AG10803 (cell line): ENCODE data around the gene RNASE9.
"Not testable (repeated sequence)": the region's sequence is repeated elsewhere in the genome, so short reads cannot be mapped to it uniquely, and the experiment has no call there.

Experiments used
- DNase-seq: peaks from one replicate; pipeline ENCODE4 v3.0.0; 2010; ENCODE audit warnings: low read depth
- H3K4me3 ChIP-seq: 2 replicates; pipeline ENCODE4 v1.5.1; 2011; ENCODE audit warnings: mild to moderate bottlenecking, low read length, control low read depth
- CTCF ChIP-seq: conservative IDR thresholded peaks from 2 replicates; pipeline ENCODE4 v1.5.1; 2011; ENCODE audit warnings: mild to moderate bottlenecking, low read length, control low read depth, inconsistent platforms

RNASE9 gene

GRCh38 chr14:20591235-20591634, 30.4 kb upstream of the RNASE9 start, which contains the start of gene RNASE12:
TSS of gene RNASE12 (minus strand) at chr14:20591376. CDS start at chr14:20590723, 653 bp downstream.
- no peak for DNase-seq
- no peak for TF ChIP-seq CTCF
- H3K4me3 ChIP-seq = no peak within 1 kb of the TSS

GRCh38 chr14:20587489-20588154, 26.8 kb upstream of the RNASE9 start, which contains the start of gene RNASE11:
TSS of gene RNASE11 (minus strand) at chr14:20588001.
- TF ChIP-seq CTCF = no peak
- DNase-seq = no peak
- H3K4me3 ChIP-seq = no peak within 1 kb of the TSS

- no peak for TF ChIP-seq CTCF
Observed at GRCh38 chr14:20583908-20584307, 23.1 kb upstream of the RNASE9 start.

GRCh38 chr14:20583142-20583541, 22.3 kb upstream of the RNASE9 start:
- TF ChIP-seq CTCF = no peak
- no peak overlapping the region for H3K4me3 ChIP-seq

More at GRCh38 chr14:20583908-20584307, 23.1 kb upstream of the RNASE9 start:
- no peak overlapping the region for H3K4me3 ChIP-seq
- no peak for DNase-seq

GRCh38 chr14:20580242-20580641, 19.4 kb upstream of the RNASE9 start:
- no peak overlapping the region for H3K4me3 ChIP-seq
- no peak for TF ChIP-seq CTCF
- no peak for DNase-seq

More at GRCh38 chr14:20583142-20583541, 22.3 kb upstream of the RNASE9 start:
- DNase-seq = no peak

- H3K4me3 ChIP-seq = no peak overlapping the region
- no peak for DNase-seq
- no peak for TF ChIP-seq CTCF
Observed at GRCh38 chr14:20578784-20579502, 18.1 kb upstream of the RNASE9 start.

GRCh38 chr14:20578325-20578724, 17.5 kb upstream of the RNASE9 start:
- no peak for TF ChIP-seq CTCF
- H3K4me3 ChIP-seq = no peak overlapping the region
- DNase-seq = no peak

- not testable (repeated sequence) for DNase-seq
Observed at GRCh38 chr14:20572382-20572990, 11.6 kb upstream of the RNASE9 start.

GRCh38 chr14:20570720-20571119, 9.9 kb upstream of the RNASE9 start:
- DNase-seq, H3K4me3 ChIP-seq: not testable (repeated sequence)

More at GRCh38 chr14:20572382-20572990, 11.6 kb upstream of the RNASE9 start:
- H3K4me3 ChIP-seq = not testable (repeated sequence)

- H3K4me3 ChIP-seq, DNase-seq: not testable (repeated sequence)
Observed at GRCh38 chr14:20569865-20570264, 9.0 kb upstream of the RNASE9 start.
